HCT116 (cell line): ENCODE results near the gene MOB3B. TPM values are rescaled to one million over a fixed set of nuclear protein-coding genes. Genes with fewer than 3 reads are reported as not detected.

Experiments used
- ATAC-seq: fragments of 200-7000 bp; cut with Tn5 transposase; 2 replicates; pipeline ENCODE4 v1.9.1; 2020; ENCODE audit warnings: mild to moderate bottlenecking, moderate library complexity
- BruUV-seq: library from RNA; stranded (reverse); fragments of 400-500 nt; replicated peaks from 2 replicates; lab custom pipeline; 2021; lab: Mats Ljungman, UMichigan
- CTCF ChIA-PET: fragments of 300-600 bp; sonication (Branson Sonifier 250); formaldehyde crosslinking; loops from one replicate; lab custom pipeline; 2021; ENCODE audit warnings: antibody characterized with exemption; lab: Charles Lee
- POLR2A ChIA-PET: fragments of 300-600, 350-600 bp; sonication (Branson Sonifier 250); formaldehyde crosslinking; loops from one replicate; lab custom pipeline; 2021; ENCODE audit warnings: antibody characterized with exemption; lab: Charles Lee
- RAD21 ChIA-PET, 2 experiments: fragments of 300-600 bp; sonication (Branson Sonifier 250); formaldehyde crosslinking; loops; one replicate each; lab custom pipeline; 2023; ENCODE audit warnings: low total read pairs in 2 of 2; ENCODE audit not compliant: uncharacterized antibody in 2 of 2, unreplicated experiment in 2 of 2, low non-redundant PET in 1 of 2; lab: Charles Lee
- DNase-seq: peaks from one replicate; pipeline ENCODE4 v3.0.0-alpha.2; 2010; ENCODE audit warnings: low read depth, low spot score
- H2AFZ ChIP-seq: fragments of 200-600 bp; shearing (Covaris generic), sonication (generic); 2 replicates; pipeline ENCODE4 v1.6.1; 2017; ENCODE audit warnings: low read depth, mixed run types, mixed read lengths, antibody characterized with exemption, low read length; ENCODE audit not compliant: poor library complexity, severe bottlenecking
- H3K27ac ChIP-seq: 2 replicates; pipeline ENCODE4 v1.5.1; 2012; ENCODE audit warnings: low read depth, low read length
- H3K27me3 ChIP-seq: fragments of 200-600 bp; sonication (generic); 2 replicates; pipeline ENCODE4 v1.6.1; 2016; ENCODE audit warnings: mixed run types, low read length, mixed read lengths; ENCODE audit not compliant: insufficient read depth
- H3K36me3 ChIP-seq, 2 experiments: fragments of 200-500 bp in 1 of 2; fragments of 200-600 bp in 1 of 2; sonication (Bioruptor generic) in 1 of 2; sonication (generic) in 1 of 2; 2 replicates each; pipeline versions ENCODE4 v1.5.1 to v1.6.1; 2014 to 2016; ENCODE audit warnings: low read length in 2 of 2, inconsistent platforms in 1 of 2, mixed read lengths in 1 of 2, mixed run types in 1 of 2; ENCODE audit not compliant: insufficient read depth in 2 of 2, control insufficient read depth in 1 of 2
- H3K4me1 ChIP-seq, 2 experiments: fragments of 200-600 bp in 1 of 2; sonication (generic) in 1 of 2; 2 replicates each; pipeline versions ENCODE4 v1.5.1 to v1.6.1; 2012 to 2017; ENCODE audit warnings: low read length in 2 of 2, inconsistent platforms in 1 of 2, mild to moderate bottlenecking in 1 of 2, mixed read lengths in 1 of 2, mixed run types in 1 of 2, moderate library complexity in 1 of 2; ENCODE audit not compliant: insufficient read depth in 2 of 2, control insufficient read depth in 1 of 2
- H3K4me2 ChIP-seq: fragments of 200-600 bp; sonication (generic); 2 replicates; pipeline ENCODE4 v1.6.1; 2017; ENCODE audit warnings: mixed run types, low read length, mixed read lengths
- H3K4me3 ChIP-seq, 2 experiments: fragments of 200-600 bp in 1 of 2; sonication (generic) in 1 of 2; replicated peaks in 1 of 2; 2 replicates each; pipeline ENCODE4 v1.5.1; 2011 to 2016; ENCODE audit warnings: low read length in 2 of 2, control low read depth in 1 of 2, low read depth in 1 of 2, mild to moderate bottlenecking in 1 of 2, mixed read lengths in 1 of 2, mixed run types in 1 of 2
- H3K79me2 ChIP-seq: fragments of 200-600 bp; sonication (generic); 2 replicates; pipeline ENCODE4 v1.6.1; 2017; ENCODE audit warnings: mild to moderate bottlenecking, mixed run types, low read length, moderate library complexity, mixed read lengths; ENCODE audit not compliant: insufficient read depth
- H3K9ac ChIP-seq: fragments of 200-600 bp; sonication (generic); 2 replicates; pipeline ENCODE4 v1.6.1; 2016; ENCODE audit warnings: low read length, mixed read lengths
- H3K9me2 ChIP-seq: fragments of 200-600 bp; sonication (generic), shearing (Covaris generic); 2 replicates; pipeline ENCODE4 v1.6.1; 2017; ENCODE audit warnings: mixed run types, mild to moderate bottlenecking, moderate library complexity; ENCODE audit not compliant: insufficient read depth
- H3K9me3 ChIP-seq, 2 experiments: fragments of 200-500 bp in 1 of 2; fragments of 200-600 bp in 1 of 2; sonication (Bioruptor generic) in 1 of 2; sonication (generic) in 1 of 2; 2 replicates each; pipeline ENCODE4 v1.6.1; 2014 to 2017; ENCODE audit warnings: low read length in 2 of 2, mixed read lengths in 2 of 2, inconsistent platforms in 1 of 2, low read depth in 1 of 2, mild to moderate bottlenecking in 1 of 2, mixed run types in 1 of 2, moderate library complexity in 1 of 2; ENCODE audit not compliant: control insufficient read depth in 1 of 2, insufficient read depth in 1 of 2
- H4K20me1 ChIP-seq: fragments of 200-600 bp; sonication (generic), shearing (Covaris generic); 2 replicates; pipeline ENCODE4 v1.6.1; 2017; ENCODE audit warnings: mixed run types, mild to moderate bottlenecking, moderate library complexity; ENCODE audit not compliant: insufficient read depth
- EZH2 ChIP-seq: fragments of 200-600 bp; sonication (generic); IDR thresholded peaks from 2 replicates; pipeline ENCODE4 v1.6.1; 2017; ENCODE audit warnings: antibody characterized with exemption, mixed run types
- JUND ChIP-seq: IDR thresholded peaks from 2 replicates; pipeline ENCODE4 v1.6.1; 2012
- POLR2A ChIP-seq: IDR thresholded peaks from 2 replicates; pipeline ENCODE4 v1.7.0; 2011; ENCODE audit warnings: borderline replicate concordance; ENCODE audit not compliant: insufficient read depth, insufficient read length; ENCODE audit errors: extremely low read depth
- POLR2AphosphoS5 ChIP-seq: IDR thresholded peaks from 2 replicates; pipeline ENCODE4 v1.6.1; 2011; ENCODE audit warnings: mild to moderate bottlenecking, low read depth, low read length, moderate library complexity
- SIN3A ChIP-seq: IDR thresholded peaks from 2 replicates; pipeline ENCODE4 v1.6.1; 2012; ENCODE audit warnings: low read depth
- TCF7L2 ChIP-seq: IDR thresholded peaks from 2 replicates; pipeline ENCODE4 v1.7.0; 2011; ENCODE audit warnings: borderline replicate concordance, inconsistent platforms; ENCODE audit not compliant: insufficient read depth, insufficient read length; ENCODE audit errors: extremely low read depth
- YY1 ChIP-seq: IDR thresholded peaks from 2 replicates; pipeline ENCODE4 v1.6.1; 2011; ENCODE audit warnings: low read length, low read depth, moderate library complexity, mild to moderate bottlenecking; ENCODE audit not compliant: insufficient replicate concordance; ENCODE audit errors: extremely low read depth
- ZFX ChIP-seq: fragments of 450-650 bp; IDR thresholded peaks from 2 replicates; pipeline ENCODE4 v1.6.1; 2017
- intact Hi-C: fragments of 100-400 bp; cut with micrococcal nuclease; formaldehyde crosslinking; loops from 2 replicates; pipeline ENCODE4 v1.10.0; 2022
- total RNA-seq: library from RNA; stranded (reverse); gene quantifications from one replicate; pipeline ENCODE4 v1.2.1, GENCODE V29; 2021; ENCODE audit not compliant: unreplicated experiment

The MOB3B gene
- total RNA-seq, 1 experiment from 2014 or later: 1.2 TPM

DNA sequence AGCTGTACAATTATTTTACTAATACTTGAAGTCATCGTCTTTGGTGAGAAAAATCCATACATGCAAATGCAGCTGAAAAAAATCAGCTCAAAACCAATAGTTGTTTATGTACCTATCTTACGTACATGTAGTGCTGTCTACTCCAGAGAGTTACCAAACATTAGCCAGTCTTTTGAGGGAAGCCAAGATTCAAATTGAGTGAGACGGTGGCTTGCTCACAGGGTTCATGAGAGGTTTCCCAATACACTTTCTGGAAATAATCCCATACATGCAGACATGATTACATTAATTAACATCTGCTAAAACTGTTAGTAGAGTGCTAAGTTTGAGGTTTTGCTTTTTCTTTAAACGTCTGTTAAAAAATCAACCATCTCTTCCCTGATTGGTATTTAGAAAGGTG is 41.4 kb upstream of the MOB3B start:
- ChIA-PET POLR2A (no interaction called here), CTCF (no interaction called here), RAD21 (no interaction called here)
- Histone ChIP-seq H3K9me3 (no peaks in the 10 kb centered on the region), H3K79me2 (no peaks in the 10 kb centered on the region), H3K9me2 (no peaks in the 10 kb centered on the region), H3K27ac (no peak overlapping the region), H3K4me1 (peaks cover 6 to 19% of the 10 kb centered on the region in 2 experiments), H4K20me1 (no peaks in the 10 kb centered on the region), H2AFZ (no peak overlapping the region), H3K27me3 (no peaks in the 10 kb centered on the region), H3K9ac (no peak overlapping the region), H3K36me3 (no peaks in the 10 kb centered on the region), H3K4me2 (no peak overlapping the region), H3K4me3 (no peak overlapping the region)
- ATAC-seq (no peak), DNase-seq (no peak)
- no peak for TF ChIP-seq POLR2A
- TF ChIP-seq ZFX: no peak
- no peak for TF ChIP-seq POLR2AphosphoS5
- TF ChIP-seq TCF7L2: no peak
- no peak for TF ChIP-seq YY1
- intact Hi-C loops: no loop called here
- BruUV-seq: no TSS peak

DNA sequence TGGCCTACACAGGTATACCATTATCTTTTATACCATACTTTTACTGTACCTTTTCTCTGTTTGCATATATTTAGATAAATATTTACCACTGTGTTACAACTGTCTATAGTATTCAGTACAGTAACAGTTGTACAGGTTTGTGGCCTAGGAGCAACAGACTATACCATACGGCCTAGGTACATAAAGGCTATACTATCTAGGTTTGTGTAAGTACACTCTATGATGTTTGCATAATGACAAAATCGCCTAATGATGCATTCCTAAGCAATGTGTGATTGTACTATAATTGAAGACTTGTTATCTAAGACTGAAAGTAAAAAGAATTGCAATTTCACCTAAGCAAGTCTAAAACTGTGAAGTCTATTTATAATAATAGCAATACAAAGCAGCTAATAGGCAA is 39.8 kb upstream of the MOB3B start:
- CTCF ChIA-PET: interaction anchor here (1.0 kb wide), 1 partner anchor 236 kb away, joined by 3 read pairs; no protein-coding TSS in a partner anchor
- intact Hi-C loops: no loop called here

More for the DNA sequence above, 39.8 kb upstream of the MOB3B start:
- RAD21 ChIA-PET: no interaction called here
- Histone ChIP-seq H4K20me1 (no peaks in the 10 kb centered on the region), H3K4me3 (no peak overlapping the region), H3K4me2 (no peak overlapping the region), H3K9me3 (no peaks in the 10 kb centered on the region), H3K27me3 (no peaks in the 10 kb centered on the region), H2AFZ (no peak overlapping the region), H3K36me3 (no peaks in the 10 kb centered on the region), H3K27ac (no peak overlapping the region), H3K9ac (no peak overlapping the region), H3K4me1 (peaks cover 6 to 17% of the 10 kb centered on the region in 2 experiments), H3K9me2 (no peaks in the 10 kb centered on the region), H3K79me2 (no peaks in the 10 kb centered on the region)
- DNase-seq (no peak), ATAC-seq (no peak)
- POLR2A ChIA-PET: no interaction called here
- BruUV-seq: no TSS peak
- TF ChIP-seq SIN3A (no peak), ZFX (no peak), JUND (no peak), EZH2 (no peak)
